H9 (cell line): ENCODE measurements around the gene MCFD2. TPM values are rescaled to one million over a fixed set of nuclear protein-coding genes. Genes with fewer than 3 reads are reported as not detected.

ENCODE experiments used
- DNase-seq: peaks from one replicate; pipeline ENCODE4 v3.0.0-alpha.2; 2017
- H2AFZ ChIP-seq: one replicate; pipeline ENCODE4 v1.6.1; 2013; ENCODE audit warnings: mild to moderate bottlenecking, low read length, control low read depth, moderate library complexity
- H2AK5ac ChIP-seq: 2 replicates; pipeline ENCODE4 v1.6.1; 2013; ENCODE audit warnings: low read length, control low read depth, mixed read lengths; ENCODE audit not compliant: insufficient read length
- H2BK120ac ChIP-seq: one replicate; pipeline ENCODE4 v1.6.1; 2013; ENCODE audit warnings: low read depth, mild to moderate bottlenecking, low read length, control low read depth, inconsistent platforms; ENCODE audit not compliant: poor library complexity, severe bottlenecking
- H2BK12ac ChIP-seq: 2 replicates; pipeline ENCODE4 v1.6.1; 2013; ENCODE audit warnings: low read length, control low read depth, mixed read lengths, low read depth; ENCODE audit not compliant: insufficient read length
- H2BK15ac ChIP-seq: 2 replicates; pipeline ENCODE4 v1.6.1; 2013; ENCODE audit warnings: low read depth, low read length, control low read depth
- H2BK20ac ChIP-seq: one replicate; pipeline ENCODE4 v1.6.1; 2013; ENCODE audit warnings: low read depth, mild to moderate bottlenecking, low read length, control low read depth, inconsistent platforms; ENCODE audit not compliant: poor library complexity, severe bottlenecking
- H2BK5ac ChIP-seq: 2 replicates; pipeline ENCODE4 v1.6.1; 2013; ENCODE audit warnings: low read length, control low read depth, mixed read lengths; ENCODE audit not compliant: insufficient read length
- H3K14ac ChIP-seq: 2 replicates; pipeline ENCODE4 v1.6.1; 2013; ENCODE audit warnings: low read length, control low read depth; ENCODE audit not compliant: insufficient read depth
- H3K18ac ChIP-seq: 2 replicates; pipeline ENCODE4 v1.6.1; 2013; ENCODE audit warnings: low read depth, mild to moderate bottlenecking, mixed read lengths, low read length, control low read depth; ENCODE audit not compliant: insufficient read length
- H3K23ac ChIP-seq: 2 replicates; pipeline ENCODE4 v1.6.1; 2013; ENCODE audit warnings: low read length, control low read depth, mixed read lengths, low read depth; ENCODE audit not compliant: insufficient read length
- H3K23me2 ChIP-seq: 2 replicates; pipeline ENCODE4 v1.6.1; 2013; ENCODE audit warnings: low read depth, mild to moderate bottlenecking, mixed read lengths, low read length, control low read depth; ENCODE audit not compliant: insufficient read length, poor library complexity, severe bottlenecking
- H3K27ac ChIP-seq: 2 replicates; pipeline ENCODE4 v1.5.1; 2013; ENCODE audit warnings: low read length, control low read depth, mixed read lengths, low read depth; ENCODE audit not compliant: insufficient read length
- H3K27me3 ChIP-seq: 2 replicates; pipeline ENCODE4 v1.6.1; 2013; ENCODE audit warnings: low read length, control low read depth, inconsistent platforms; ENCODE audit not compliant: insufficient read depth
- H3K4ac ChIP-seq: 2 replicates; pipeline ENCODE4 v1.6.1; 2013; ENCODE audit warnings: low read depth, mild to moderate bottlenecking, control low read depth, inconsistent platforms, low read length, moderate library complexity
- H3K4me1 ChIP-seq: 2 replicates; pipeline ENCODE4 v1.6.1; 2013; ENCODE audit warnings: low read length, control low read depth, inconsistent platforms; ENCODE audit not compliant: insufficient read depth
- H3K4me2 ChIP-seq: 2 replicates; pipeline ENCODE4 v1.6.1; 2013; ENCODE audit warnings: low read length, control low read depth, mixed read lengths; ENCODE audit not compliant: insufficient read length, insufficient read depth
- H3K56ac ChIP-seq: 2 replicates; pipeline ENCODE4 v1.6.1; 2013; ENCODE audit warnings: low read depth, mild to moderate bottlenecking, mixed read lengths, low read length, control low read depth; ENCODE audit not compliant: insufficient read length
- H3K79me1 ChIP-seq: 2 replicates; pipeline ENCODE4 v1.6.1; 2013; ENCODE audit warnings: low read depth, mild to moderate bottlenecking, moderate library complexity, low read length, control low read depth, inconsistent platforms; ENCODE audit not compliant: insufficient read depth, poor library complexity, severe bottlenecking
- H3K79me2 ChIP-seq: 2 replicates; pipeline ENCODE4 v1.6.1; 2013; ENCODE audit warnings: low read length, control low read depth, inconsistent platforms; ENCODE audit not compliant: insufficient read depth
- H3K9ac ChIP-seq: 2 replicates; pipeline ENCODE4 v1.6.1; 2013; ENCODE audit warnings: low read length, control low read depth, mixed read lengths; ENCODE audit not compliant: insufficient read length; ENCODE audit errors: extremely low read depth
- H3K9me3 ChIP-seq: one replicate; pipeline ENCODE4 v1.6.1; 2013; ENCODE audit warnings: low read depth, low read length, inconsistent platforms; ENCODE audit not compliant: control insufficient read depth
- H3T11ph ChIP-seq: one replicate; pipeline ENCODE4 v1.6.1; 2013; ENCODE audit warnings: mild to moderate bottlenecking, low read length, control low read depth, inconsistent platforms
- H4K20me1 ChIP-seq: one replicate; pipeline ENCODE4 v1.6.1; 2013; ENCODE audit not compliant: control insufficient read depth, insufficient read length, insufficient read depth
- H4K5ac ChIP-seq: 2 replicates; pipeline ENCODE4 v1.6.1; 2013; ENCODE audit warnings: low read depth, mild to moderate bottlenecking, mixed read lengths, low read length, control low read depth; ENCODE audit not compliant: insufficient read length
- H4K8ac ChIP-seq: replicated peaks from 2 replicates; pipeline ENCODE4 v1.6.1; 2013; ENCODE audit warnings: low read length, control low read depth, mixed read lengths, low read depth; ENCODE audit not compliant: insufficient read length
- H4K91ac ChIP-seq: 2 replicates; pipeline ENCODE4 v1.6.1; 2013; ENCODE audit warnings: low read depth, mild to moderate bottlenecking, moderate library complexity, mixed read lengths, low read length, control low read depth; ENCODE audit not compliant: insufficient read length
- H3K27ac Mint-ChIP-seq, 3 experiments: 2 replicates in 2 of 3; 3 replicates in 1 of 3; pipeline ENCODE4 v1.8.0; 2020 to 2021; ENCODE audit warnings: mixed read lengths in 3 of 3, mild to moderate bottlenecking in 1 of 3, moderate library complexity in 1 of 3
- H3K27me3 Mint-ChIP-seq: 2 replicates; pipeline ENCODE4 v1.8.0; 2021; ENCODE audit warnings: low read depth, mild to moderate bottlenecking, moderate library complexity, mixed read lengths
- H3K36me3 Mint-ChIP-seq, 3 experiments: 2 replicates in 2 of 3; 3 replicates in 1 of 3; pipeline ENCODE4 v1.8.0; 2020 to 2021; ENCODE audit warnings: low read depth in 3 of 3, mixed read lengths in 3 of 3; ENCODE audit not compliant: insufficient read depth in 1 of 3
- H3K4me1 Mint-ChIP-seq, 2 experiments: 2 replicates each; pipeline ENCODE4 v1.8.0; 2020; ENCODE audit warnings: mixed read lengths in 2 of 2
- H3K4me3 Mint-ChIP-seq, 2 experiments: 2 replicates in 1 of 2; 3 replicates in 1 of 2; pipeline ENCODE4 v1.8.0; 2020 to 2021; ENCODE audit warnings: mild to moderate bottlenecking in 2 of 2, mixed read lengths in 2 of 2, moderate library complexity in 1 of 2
- H3K9me3 Mint-ChIP-seq, 2 experiments: 2 replicates in 1 of 2; 3 replicates in 1 of 2; pipeline ENCODE4 v1.8.0; 2020; ENCODE audit warnings: mild to moderate bottlenecking in 2 of 2, mixed read lengths in 2 of 2, moderate library complexity in 1 of 2
- CTCF ChIP-seq: fragments of 200-600 bp; sonication (generic); conservative IDR thresholded peaks from 3 replicates; pipeline ENCODE4 v1.8.0; 2021; ENCODE audit warnings: antibody characterized with exemption, mild to moderate bottlenecking
- WGBS: extraction: QIAGEN DNeasy Blood & Tissue Kit; methylation state at CpG from one replicate; pipeline ENCODE4 v1.1.7; 2013; ENCODE audit warnings: missing lambda C conversion rate, low lambda C conversion rate, mixed read lengths; ENCODE audit not compliant: insufficient read length; ENCODE audit errors: extremely low coverage; 5-methylcytosine and 5-hydroxymethylcytosine counted together
- total RNA-seq: library from RNA; stranded (reverse); gene quantifications from 2 replicates; pipeline ENCODE4 v1.2.1, GENCODE V29; 2021

The MCFD2 gene
- total RNA-seq, 1 experiment from 2014 or later: 64.6 TPM

GRCh38 chr2:46893269-46893939 lies 22.2 kb downstream of the MCFD2 start:
- H3K9me3 ChIP-seq: no peaks in the 10 kb centered on the region
- no peak overlapping the region for H3K4ac ChIP-seq
- H2AK5ac ChIP-seq: no peak overlapping the region
- H2BK12ac ChIP-seq: no peak overlapping the region
- no peaks in the 10 kb centered on the region for H3K79me2 ChIP-seq
- H4K5ac ChIP-seq: no peak overlapping the region
- H3T11ph ChIP-seq: no peak overlapping the region
- H3K23me2 ChIP-seq: no peaks in the 10 kb centered on the region
- Mint-ChIP-seq H3K27ac (no peak overlapping the region), H3K9me3 (no peaks in the 10 kb centered on the region; a peak in 1 of 5 replicates), H3K36me3 (no peaks in the 10 kb centered on the region), H3K27me3 (no peaks in the 10 kb centered on the region), H3K4me3 (no peak overlapping the region), H3K4me1 (peaks cover 15 to 17% of the 10 kb centered on the region in 2 experiments)
- H3K23ac ChIP-seq: no peak overlapping the region
- no peak overlapping the region for H3K4me2 ChIP-seq
- TF ChIP-seq CTCF: no peak
- no peak overlapping the region for H3K9ac ChIP-seq
- no peak for DNase-seq
- H4K91ac ChIP-seq: no peak overlapping the region
- H4K20me1 ChIP-seq: no peaks in the 10 kb centered on the region
- H3K56ac ChIP-seq: no peak overlapping the region
- no peaks in the 10 kb centered on the region for H3K27me3 ChIP-seq
- H3K79me1 ChIP-seq: no peaks in the 10 kb centered on the region
- H3K27ac ChIP-seq: no peak overlapping the region
- H4K8ac ChIP-seq: no peak overlapping the region
- no peaks in the 10 kb centered on the region for H3K4me1 ChIP-seq
- H2BK20ac ChIP-seq: no peak overlapping the region
- no peak overlapping the region for H3K18ac ChIP-seq
- no peak overlapping the region for H3K14ac ChIP-seq
- H2BK15ac ChIP-seq: no peak overlapping the region
- no peak overlapping the region for H2BK120ac ChIP-seq
- WGBS: no CpG with 5 or more reads among the region's 3 CpGs
- no peak overlapping the region for H2BK5ac ChIP-seq
- no peak overlapping the region for H2AFZ ChIP-seq
